ENCODE results near the gene TGM6. TPM values are rescaled to one million over a fixed set of nuclear protein-coding genes. Genes with fewer than 3 reads are reported as not detected.

TGM6 gene
- polyA plus RNA-seq, 3 donors: not detected

GRCh38 chr20:2465100-2465499 lies 84.4 kb downstream of the TGM6 start:
- H3K36me3 ChIP-seq (replicated peaks in 1 of 2; ENCODE audit: control insufficient read depth in 1 of 2, insufficient read depth in 2 of 2, low read length in 2 of 2): peaks cover 82 to 87% of the 10 kb centered on the region in 2 donors
- no peak overlapping the region for H3K4me3 ChIP-seq (replicated peaks in 1 of 3; ENCODE audit: low read depth in 2 of 3, low read length in 3 of 3)
- Mint-ChIP-seq H3K4me3 (no peak overlapping the region), H3K27me3 (ENCODE audit: low read depth in 3 of 3) (peaks cover 0 to 2% (median 0%) of the 10 kb centered on the region in 3 donors), H3K4me1 (peaks cover 21% of the 10 kb centered on the region), H3K9me3 (no peaks in the 10 kb centered on the region), H3K36me3 (peaks cover 78 to 79% of the 10 kb centered on the region in 2 donors), H3K27ac (peak overlapping the region in 2 of 7 donors; percentile 41 to 46)
- H3K9me3 ChIP-seq (replicated peaks in 1 of 2; ENCODE audit: control insufficient read depth in 1 of 2, insufficient read depth in 1 of 2, low read length in 2 of 2): no peaks in the 10 kb centered on the region
- no peak overlapping the region for H3K4me2 ChIP-seq (replicated peaks; ENCODE audit: extremely low read depth, low read length, poor library complexity, severe bottlenecking)
- no peak overlapping the region for H3K27ac ChIP-seq (ENCODE audit: low read depth in 1 of 2, low read length in 2 of 2)
- no peak for TF ChIP-seq CTCF (IDR thresholded peaks at IDR 0.05)
- no peaks in the 10 kb centered on the region for H3K27me3 ChIP-seq (ENCODE audit: control insufficient read depth in 2 of 2, insufficient read depth in 2 of 2, low read length in 2 of 2)
- WGBS (ENCODE audit: insufficient coverage): 93% methylated on average over 2 of the region's 6 CpGs
- no peak overlapping the region for H2AFZ ChIP-seq (ENCODE audit: insufficient read depth, low read depth, low read length, poor library complexity, severe bottlenecking)
- H3K4me1 ChIP-seq (ENCODE audit: control insufficient read depth in 1 of 2, insufficient read depth in 2 of 2, low read length in 2 of 2): peaks cover 13 to 18% of the 10 kb centered on the region in 2 donors
- DNase-seq: no peak
- intact Hi-C loops (cut with micrococcal nuclease): loop anchor here in 1 of 2 donors (10.0 kb wide), 1 partner anchor 1130 kb away; no protein-coding TSS in a partner anchor
- no peak overlapping the region for H3K9ac ChIP-seq (ENCODE audit: insufficient read depth, low read length, poor library complexity, severe bottlenecking)
- peaks cover 46% of the 10 kb centered on the region for H3K79me2 ChIP-seq (ENCODE audit: insufficient read depth, low read length)
- H4K20me1 ChIP-seq (ENCODE audit: insufficient read depth, low read length): peaks cover 85% of the 10 kb centered on the region

- peaks cover 26% of the 10 kb centered on the region for H3K4me1 Mint-ChIP-seq
These were observed 86.7 kb downstream of the TGM6 start for GRCh38 chr20:2467412-2467811.

More at GRCh38 chr20:2467412-2467811, 86.7 kb downstream of the TGM6 start:
- peak overlapping the region in 1 of 2 donors; percentile 20 for H3K27ac ChIP-seq (ENCODE audit: low read depth in 1 of 2, low read length in 2 of 2)
- Mint-ChIP-seq H3K36me3 (peaks cover 55 to 56% of the 10 kb centered on the region in 2 donors), H3K4me3 (no peak overlapping the region), H3K27ac (peak overlapping the region in 2 of 7 donors; percentile 5 to 30), H3K27me3 (ENCODE audit: low read depth in 3 of 3) (peaks cover 0 to 2% (median 0%) of the 10 kb centered on the region in 3 donors), H3K9me3 (no peaks in the 10 kb centered on the region)
- intact Hi-C loops (cut with micrococcal nuclease): loop anchor here in 1 of 2 donors (10.0 kb wide), 1 partner anchor 1133 kb away; no protein-coding TSS in a partner anchor
- H4K20me1 ChIP-seq (ENCODE audit: insufficient read depth, low read length): peaks cover 79% of the 10 kb centered on the region
- H3K4me2 ChIP-seq (replicated peaks; ENCODE audit: extremely low read depth, low read length, poor library complexity, severe bottlenecking): no peak overlapping the region
- peaks cover 17 to 28% of the 10 kb centered on the region in 2 donors for H3K4me1 ChIP-seq (ENCODE audit: control insufficient read depth in 1 of 2, insufficient read depth in 2 of 2, low read length in 2 of 2)
- H3K36me3 ChIP-seq (replicated peaks in 1 of 2; ENCODE audit: control insufficient read depth in 1 of 2, insufficient read depth in 2 of 2, low read length in 2 of 2): peaks cover 59 to 64% of the 10 kb centered on the region in 2 donors
- WGBS (ENCODE audit: insufficient coverage): 97% methylated on average over 5 of the region's 5 CpGs
- no peaks in the 10 kb centered on the region for H3K9me3 ChIP-seq (replicated peaks in 1 of 2; ENCODE audit: control insufficient read depth in 1 of 2, insufficient read depth in 1 of 2, low read length in 2 of 2)
- no peak overlapping the region for H3K4me3 ChIP-seq (replicated peaks in 1 of 3; ENCODE audit: low read depth in 2 of 3, low read length in 3 of 3)
- H3K27me3 ChIP-seq (ENCODE audit: control insufficient read depth in 2 of 2, insufficient read depth in 2 of 2, low read length in 2 of 2): no peaks in the 10 kb centered on the region
- no peak for TF ChIP-seq CTCF (IDR thresholded peaks at IDR 0.05)
- peaks cover 51% of the 10 kb centered on the region for H3K79me2 ChIP-seq (ENCODE audit: insufficient read depth, low read length)
- no peak overlapping the region for H2AFZ ChIP-seq (ENCODE audit: insufficient read depth, low read depth, low read length, poor library complexity, severe bottlenecking)
- H3K9ac ChIP-seq (ENCODE audit: insufficient read depth, low read length, poor library complexity, severe bottlenecking): no peak overlapping the region
- DNase-seq: no peak
